Hematopoietic multipotent progenitor cell treated with erythropoietin and hydrocortisone succinate and interleukin-3 and kit ligand, for 17 days (in vitro differentiated cells): ENCODE measurements around the gene RAB34.
A peak's percentile ranks its signal among the peaks of the same experiment; 100 is the strongest.

ENCODE experiments used
- DNase-seq: peaks from one replicate; pipeline ENCODE4 v3.0.0-alpha.2; 2015; ENCODE audit warnings: low spot score

RAB34 gene

GRCh38 chr17:28710861-28711722 lies 6.6 kb downstream of the RAB34 start:
- peak; percentile 76 for DNase-seq

GRCh38 chr17:28707339-28707720 lies 10.3 kb downstream of the RAB34 start:
- DNase-seq = no peak

GRCh38 chr17:28706471-28707338 lies 11.0 kb downstream of the RAB34 start:
- DNase-seq = no peak

- DNase-seq = no peak
These were observed 11.8 kb downstream of the RAB34 start for GRCh38 chr17:28705728-28706334.

GRCh38 chr17:28705074-28705659 lies 12.5 kb downstream of the RAB34 start:
- no peak for DNase-seq

GRCh38 chr17:28704219-28704858 lies 13.3 kb downstream of the RAB34 start:
- no peak for DNase-seq

- no peak for DNase-seq
These were observed 14.0 kb downstream of the RAB34 start for GRCh38 chr17:28703552-28704218.

- DNase-seq = no peak
These were observed 14.9 kb downstream of the RAB34 start for GRCh38 chr17:28702752-28703150.

GRCh38 chr17:28702026-28702751 lies 15.5 kb downstream of the RAB34 start:
- no peak for DNase-seq

- no peak for DNase-seq
These were observed 16.7 kb downstream of the RAB34 start for GRCh38 chr17:28700830-28701492.

- DNase-seq = no peak
These were observed 17.4 kb downstream of the RAB34 start for GRCh38 chr17:28700278-28700677.

- no peak for DNase-seq
These were observed 19.3 kb downstream of the RAB34 start for GRCh38 chr17:28698253-28698941.

- DNase-seq = no peak
These were observed 23.8 kb downstream of the RAB34 start for GRCh38 chr17:28693869-28694268.

GRCh38 chr17:28689011-28689410 lies 28.7 kb downstream of the RAB34 start:
- no peak for DNase-seq

GRCh38 chr17:28688481-28688880 lies 29.2 kb downstream of the RAB34 start:
- DNase-seq = no peak

- DNase-seq = no peak
These were observed 31.4 kb downstream of the RAB34 start for GRCh38 chr17:28686296-28686695.

GRCh38 chr17:28685366-28685765 lies 32.3 kb downstream of the RAB34 start:
- DNase-seq = no peak

GRCh38 chr17:28684963-28685362 lies 32.7 kb downstream of the RAB34 start:
- no peak for DNase-seq

GRCh38 chr17:28682655-28683054 lies 35.0 kb downstream of the RAB34 start:
- DNase-seq = no peak
